Measurements from ENCODE around the gene PPT1.
"Not testable (repeated sequence)": the region's sequence is repeated elsewhere in the genome, so short reads cannot be mapped to it uniquely, and the experiment has no call there.

Gene PPT1

DNA sequence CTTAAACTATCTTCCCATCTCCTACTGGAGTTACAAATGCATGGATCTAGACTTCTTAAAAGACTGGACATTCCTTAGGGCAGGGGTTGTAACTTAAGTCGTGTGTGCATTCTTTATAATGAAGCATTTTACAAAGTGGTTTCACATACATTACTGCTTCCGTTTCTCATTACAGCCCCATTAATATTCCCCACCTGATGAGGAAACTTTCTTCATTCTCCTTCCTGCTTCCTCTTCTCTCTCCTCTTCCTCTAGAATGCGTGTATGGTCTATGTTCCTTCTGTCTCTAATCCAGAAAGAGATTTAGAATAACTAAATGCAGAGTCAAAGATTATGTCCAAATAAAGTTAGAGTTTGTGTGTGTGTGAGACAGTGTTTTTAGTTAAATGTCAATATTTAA, 58.4 kb downstream of the PPT1 start:
- Histone ChIP-seq H3K36me3 (ENCODE audit: insufficient read depth, low read length) (peaks cover 5% of the 10 kb centered on the region; the same call in 1 of the 2 replicates), H3K9ac (ENCODE audit: low read depth, low read length) (peak overlapping the region; percentile 89; the same call in 1 of the 2 replicates), H3K9me3 (ENCODE audit: control insufficient read depth, insufficient read depth, low read length) (no peaks in the 10 kb centered on the region), H3K4me1 (ENCODE audit: insufficient read depth, low read length) (peaks cover 9% of the 10 kb centered on the region; the same call in 1 of the 2 replicates)

- H3K36me3 ChIP-seq (ENCODE audit: insufficient read depth, low read length); H3K4me1 ChIP-seq (ENCODE audit: insufficient read depth, low read length); H3K9ac ChIP-seq (ENCODE audit: low read depth, low read length); H3K9me3 ChIP-seq (ENCODE audit: control insufficient read depth, insufficient read depth, low read length): not testable (repeated sequence)
These were observed 59.8 kb downstream of the PPT1 start for GRCh38 chr1:40037254-40037653.

- H3K4me1 ChIP-seq (ENCODE audit: insufficient read depth, low read length): peaks cover 7% of the 10 kb centered on the region; the same call in 1 of the 2 replicates
- no peak overlapping the region for H3K9ac ChIP-seq (ENCODE audit: low read depth, low read length)
- H3K36me3 ChIP-seq (ENCODE audit: insufficient read depth, low read length): no peaks in the 10 kb centered on the region
- no peaks in the 10 kb centered on the region for H3K9me3 ChIP-seq (ENCODE audit: control insufficient read depth, insufficient read depth, low read length)
These were observed 60.5 kb downstream of the PPT1 start for GRCh38 chr1:40036574-40036973.

- no peaks in the 10 kb centered on the region for H3K36me3 ChIP-seq (ENCODE audit: insufficient read depth, low read length)
- H3K9me3 ChIP-seq (ENCODE audit: control insufficient read depth, insufficient read depth, low read length): no peaks in the 10 kb centered on the region
- H3K9ac ChIP-seq (ENCODE audit: low read depth, low read length): no peak overlapping the region
- H3K4me1 ChIP-seq (ENCODE audit: insufficient read depth, low read length): peaks cover 6% of the 10 kb centered on the region; the same call in 1 of the 2 replicates
These were observed 62.2 kb downstream of the PPT1 start for GRCh38 chr1:40034869-40035268.

DNA sequence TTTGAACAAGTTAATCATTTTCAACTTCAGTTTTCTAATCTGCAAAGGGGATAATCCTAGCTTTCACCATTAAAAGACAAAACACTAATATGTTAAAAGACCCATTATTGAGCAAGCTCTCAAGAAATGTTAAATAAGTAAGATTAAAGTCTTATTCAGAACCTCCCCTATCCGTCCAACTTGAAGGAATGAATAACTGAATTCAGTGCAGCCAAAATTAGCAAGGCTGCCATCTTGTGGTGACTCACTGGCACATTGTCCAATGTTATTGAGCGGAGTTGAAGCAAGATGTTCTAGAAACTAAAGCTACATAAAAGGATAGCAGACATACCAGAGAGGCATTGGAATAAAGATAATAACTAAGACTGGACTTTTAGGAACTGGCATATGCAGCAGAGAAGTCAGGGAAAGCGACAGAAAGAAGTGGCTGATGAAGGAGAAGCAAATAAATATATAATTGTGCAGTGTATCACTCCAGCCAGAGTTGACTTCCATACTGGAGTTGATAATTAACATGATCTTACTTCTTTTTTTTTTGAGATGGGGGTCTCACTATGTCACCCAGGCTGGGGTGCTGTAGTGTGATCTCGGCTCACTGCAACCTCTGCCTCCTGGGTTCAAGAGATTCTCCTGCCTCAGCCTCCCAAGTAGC, 64.7 kb downstream of the PPT1 start:
- H3K9me3 ChIP-seq (ENCODE audit: control insufficient read depth, insufficient read depth, low read length): no peaks in the 10 kb centered on the region
- H3K9ac ChIP-seq (ENCODE audit: low read depth, low read length): no peak overlapping the region
- no peaks in the 10 kb centered on the region for H3K36me3 ChIP-seq (ENCODE audit: insufficient read depth, low read length)
- no peaks in the 10 kb centered on the region for H3K4me1 ChIP-seq (ENCODE audit: insufficient read depth, low read length)

GRCh38 chr1:40030528-40031135, 66.4 kb downstream of the PPT1 start:
- Histone ChIP-seq H3K9me3 (ENCODE audit: control insufficient read depth, insufficient read depth, low read length) (no peaks in the 10 kb centered on the region), H3K4me1 (ENCODE audit: insufficient read depth, low read length) (no peaks in the 10 kb centered on the region), H3K36me3 (ENCODE audit: insufficient read depth, low read length) (no peaks in the 10 kb centered on the region), H3K9ac (ENCODE audit: low read depth, low read length) (no peak overlapping the region)

DNA sequence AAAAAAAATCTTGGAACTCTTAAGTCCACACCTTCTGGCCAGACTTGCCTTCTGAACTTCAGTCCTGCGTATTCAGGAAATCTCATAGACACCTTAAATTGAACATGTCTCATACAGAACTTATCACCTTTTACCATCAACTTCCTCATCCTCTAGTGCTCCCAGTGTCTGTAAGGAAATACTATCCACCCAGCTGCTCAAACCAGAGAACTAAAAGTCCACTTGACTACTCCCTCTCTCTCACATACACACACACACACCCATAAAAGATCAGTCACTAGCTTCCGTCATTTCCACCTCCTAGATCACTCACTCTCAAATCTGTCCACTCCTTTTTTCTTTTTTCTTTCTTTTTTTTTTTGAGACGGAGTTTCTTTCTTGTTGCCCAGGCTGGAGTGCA, 67.4 kb downstream of the PPT1 start:
- Histone ChIP-seq H3K36me3 (ENCODE audit: insufficient read depth, low read length) (no peaks in the 10 kb centered on the region), H3K4me1 (ENCODE audit: insufficient read depth, low read length) (no peaks in the 10 kb centered on the region), H3K9me3 (ENCODE audit: control insufficient read depth, insufficient read depth, low read length) (no peaks in the 10 kb centered on the region), H3K9ac (ENCODE audit: low read depth, low read length) (no peak overlapping the region)

DNA sequence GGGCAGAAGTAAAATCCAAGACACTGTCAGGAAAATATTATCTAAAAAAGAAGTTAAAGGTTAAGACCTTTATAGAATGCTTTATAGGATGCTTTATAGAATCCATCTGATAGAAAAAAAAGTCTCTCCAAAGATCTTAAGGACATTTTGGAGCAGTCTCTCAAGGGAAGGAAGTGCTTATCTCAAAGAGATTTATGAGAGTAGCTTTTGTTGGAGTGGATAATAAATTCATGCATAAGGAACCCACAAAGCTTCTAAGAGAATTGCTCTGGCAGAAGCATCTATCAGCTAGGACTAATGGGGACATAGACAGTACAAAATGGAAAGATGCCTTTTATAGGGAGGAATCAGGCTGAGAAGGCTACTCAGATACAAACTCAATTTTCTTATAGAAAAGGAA, 69.4 kb downstream of the PPT1 start:
- H3K4me1 ChIP-seq (ENCODE audit: insufficient read depth, low read length): no peaks in the 10 kb centered on the region
- no peak overlapping the region for H3K9ac ChIP-seq (ENCODE audit: low read depth, low read length)
- no peaks in the 10 kb centered on the region for H3K36me3 ChIP-seq (ENCODE audit: insufficient read depth, low read length)
- peaks cover 3% of the 10 kb centered on the region; the same call in 1 of the 2 replicates for H3K9me3 ChIP-seq (ENCODE audit: control insufficient read depth, insufficient read depth, low read length)

GRCh38 chr1:40024671-40025070, 72.4 kb downstream of the PPT1 start:
- Histone ChIP-seq H3K9ac (ENCODE audit: low read depth, low read length) (no peak overlapping the region), H3K9me3 (ENCODE audit: control insufficient read depth, insufficient read depth, low read length) (peaks cover 3% of the 10 kb centered on the region; the same call in 1 of the 2 replicates), H3K4me1 (ENCODE audit: insufficient read depth, low read length) (no peaks in the 10 kb centered on the region), H3K36me3 (ENCODE audit: insufficient read depth, low read length) (no peaks in the 10 kb centered on the region)

- H3K9ac ChIP-seq (ENCODE audit: low read depth, low read length): no peak overlapping the region
- no peaks in the 10 kb centered on the region for H3K4me1 ChIP-seq (ENCODE audit: insufficient read depth, low read length)
- H3K36me3 ChIP-seq (ENCODE audit: insufficient read depth, low read length): no peaks in the 10 kb centered on the region
- H3K9me3 ChIP-seq (ENCODE audit: control insufficient read depth, insufficient read depth, low read length): peaks cover 3% of the 10 kb centered on the region; the same call in 1 of the 2 replicates
These were observed 73.6 kb downstream of the PPT1 start for GRCh38 chr1:40023379-40023944.

All from ES-I3 (cell line).